LNCaP clone FGC (cell line): ENCODE measurements around the gene NID2.

Experiments
- DNase-seq: peaks from one replicate; pipeline ENCODE4 v3.0.0-alpha.2; 2011; ENCODE audit warnings: low read depth
- H3K4me3 ChIP-seq: 2 replicates; pipeline ENCODE4 v1.5.1; 2011; ENCODE audit warnings: mild to moderate bottlenecking, low read depth, low read length, control low read depth
- TF ChIP-seq, protein P1 (sequence below): IDR thresholded peaks from 2 replicates; pipeline ENCODE4 v1.5.1; 2012; ENCODE audit warnings: mild to moderate bottlenecking; ENCODE audit not compliant: control insufficient read depth, insufficient read depth; ENCODE audit errors: extremely low read depth

NID2 gene

DNA sequence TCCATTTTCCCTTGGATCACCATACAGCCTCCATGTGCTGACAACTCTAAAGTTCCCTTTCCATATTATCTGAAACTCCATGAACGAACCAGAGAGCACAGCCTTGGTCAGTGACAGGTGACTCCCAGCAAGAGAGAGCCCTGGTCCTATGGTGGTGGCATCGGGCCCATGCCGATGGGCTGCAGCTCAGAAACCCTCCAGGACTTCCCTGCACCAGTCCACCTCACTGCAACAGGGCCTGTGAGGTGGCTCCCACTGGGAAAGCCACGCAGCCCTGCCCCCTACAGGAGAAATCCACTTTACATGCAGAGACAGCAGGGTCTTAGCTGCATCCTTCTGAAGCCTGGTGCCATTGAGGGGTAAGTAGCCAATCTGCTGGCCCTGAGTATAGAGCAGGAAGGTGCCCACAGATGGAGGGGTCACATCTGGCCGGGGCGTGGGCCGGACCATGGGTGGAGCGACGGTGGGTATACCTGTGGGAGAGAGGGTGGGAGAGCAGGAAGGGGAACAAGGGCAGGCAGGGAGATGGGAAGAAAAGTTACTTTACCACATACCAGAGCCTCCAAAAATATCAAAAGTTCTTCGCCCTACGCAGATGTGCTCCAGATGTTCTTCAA lies 54.8 kb downstream of the NID2 start:
- no peak overlapping the region for H3K4me3 ChIP-seq
- DNase-seq: no peak
- TF ChIP-seq, protein P1, sequence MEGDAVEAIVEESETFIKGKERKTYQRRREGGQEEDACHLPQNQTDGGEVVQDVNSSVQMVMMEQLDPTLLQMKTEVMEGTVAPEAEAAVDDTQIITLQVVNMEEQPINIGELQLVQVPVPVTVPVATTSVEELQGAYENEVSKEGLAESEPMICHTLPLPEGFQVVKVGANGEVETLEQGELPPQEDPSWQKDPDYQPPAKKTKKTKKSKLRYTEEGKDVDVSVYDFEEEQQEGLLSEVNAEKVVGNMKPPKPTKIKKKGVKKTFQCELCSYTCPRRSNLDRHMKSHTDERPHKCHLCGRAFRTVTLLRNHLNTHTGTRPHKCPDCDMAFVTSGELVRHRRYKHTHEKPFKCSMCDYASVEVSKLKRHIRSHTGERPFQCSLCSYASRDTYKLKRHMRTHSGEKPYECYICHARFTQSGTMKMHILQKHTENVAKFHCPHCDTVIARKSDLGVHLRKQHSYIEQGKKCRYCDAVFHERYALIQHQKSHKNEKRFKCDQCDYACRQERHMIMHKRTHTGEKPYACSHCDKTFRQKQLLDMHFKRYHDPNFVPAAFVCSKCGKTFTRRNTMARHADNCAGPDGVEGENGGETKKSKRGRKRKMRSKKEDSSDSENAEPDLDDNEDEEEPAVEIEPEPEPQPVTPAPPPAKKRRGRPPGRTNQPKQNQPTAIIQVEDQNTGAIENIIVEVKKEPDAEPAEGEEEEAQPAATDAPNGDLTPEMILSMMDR: peak; percentile 18; the same call in 1 of the 2 replicates

GRCh38 chr14:52012635-52013034 lies 56.2 kb downstream of the NID2 start:
- no peak for DNase-seq
- TF ChIP-seq, protein P1: no peak
- H3K4me3 ChIP-seq: no peak overlapping the region

DNA sequence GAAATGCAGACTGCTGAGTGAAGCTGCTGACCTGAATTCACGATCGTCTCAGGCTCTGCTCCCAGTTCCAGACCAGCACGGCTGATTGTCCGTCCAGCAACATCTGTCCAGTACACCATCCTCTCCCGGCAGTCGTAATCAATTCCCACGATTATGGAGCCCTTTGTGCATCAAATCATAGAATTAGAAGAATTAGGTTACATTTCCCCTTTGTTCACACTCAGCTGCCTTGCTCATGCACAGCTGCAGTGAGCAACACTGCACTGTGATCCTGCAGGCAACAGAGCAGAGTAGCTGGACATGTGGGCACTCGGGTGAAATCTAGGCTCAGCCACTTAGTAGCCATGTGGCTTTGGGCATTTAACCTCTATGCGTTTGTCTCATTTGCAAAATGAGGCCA lies 57.3 kb downstream of the NID2 start:
- H3K4me3 ChIP-seq: no peak overlapping the region
- DNase-seq: no peak
- TF ChIP-seq, protein P1: no peak

- DNase-seq: no peak
- no peak overlapping the region for H3K4me3 ChIP-seq
- TF ChIP-seq, protein P1: no peak
Observed at GRCh38 chr14:52010173-52010693, 58.6 kb downstream of the NID2 start.

DNA sequence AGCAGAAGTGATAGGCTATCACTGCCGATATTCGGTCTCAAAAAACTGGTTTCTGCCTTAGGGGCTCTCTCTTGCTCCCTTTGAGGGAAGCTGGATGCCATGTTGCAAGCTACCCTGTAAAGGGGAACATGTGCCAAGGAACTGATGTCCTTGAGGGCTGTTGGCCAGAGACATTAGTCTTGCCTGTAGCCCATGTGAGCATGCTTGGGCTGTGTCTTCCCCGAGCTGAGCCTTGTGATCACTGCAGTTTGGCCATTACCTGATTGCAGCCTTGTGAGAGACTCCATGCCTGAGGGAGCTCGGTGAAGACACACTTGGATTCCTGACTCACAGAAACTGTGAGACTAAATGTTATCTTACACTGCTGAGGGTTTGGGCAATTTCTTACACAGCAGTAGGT lies 60.7 kb downstream of the NID2 start:
- H3K4me3 ChIP-seq: no peak overlapping the region
- no peak for DNase-seq
- TF ChIP-seq, protein P1: no peak

GRCh38 chr14:52007637-52008036 lies 61.2 kb downstream of the NID2 start:
- DNase-seq: no peak
- no peak overlapping the region for H3K4me3 ChIP-seq
- TF ChIP-seq, protein P1: no peak

GRCh38 chr14:52007211-52007610 lies 61.6 kb downstream of the NID2 start:
- DNase-seq: no peak
- TF ChIP-seq, protein P1: no peak
- H3K4me3 ChIP-seq: no peak overlapping the region
